NCI-H1092 treated with DMSO at 0.1 percent for 48 hours (cell line): ENCODE measurements around the gene MSI1.

Source experiments
- DNase-seq: peaks from one replicate; lab custom pipeline; 2025; lab: John Stamatoyannopoulos, UW

Gene MSI1

DNA sequence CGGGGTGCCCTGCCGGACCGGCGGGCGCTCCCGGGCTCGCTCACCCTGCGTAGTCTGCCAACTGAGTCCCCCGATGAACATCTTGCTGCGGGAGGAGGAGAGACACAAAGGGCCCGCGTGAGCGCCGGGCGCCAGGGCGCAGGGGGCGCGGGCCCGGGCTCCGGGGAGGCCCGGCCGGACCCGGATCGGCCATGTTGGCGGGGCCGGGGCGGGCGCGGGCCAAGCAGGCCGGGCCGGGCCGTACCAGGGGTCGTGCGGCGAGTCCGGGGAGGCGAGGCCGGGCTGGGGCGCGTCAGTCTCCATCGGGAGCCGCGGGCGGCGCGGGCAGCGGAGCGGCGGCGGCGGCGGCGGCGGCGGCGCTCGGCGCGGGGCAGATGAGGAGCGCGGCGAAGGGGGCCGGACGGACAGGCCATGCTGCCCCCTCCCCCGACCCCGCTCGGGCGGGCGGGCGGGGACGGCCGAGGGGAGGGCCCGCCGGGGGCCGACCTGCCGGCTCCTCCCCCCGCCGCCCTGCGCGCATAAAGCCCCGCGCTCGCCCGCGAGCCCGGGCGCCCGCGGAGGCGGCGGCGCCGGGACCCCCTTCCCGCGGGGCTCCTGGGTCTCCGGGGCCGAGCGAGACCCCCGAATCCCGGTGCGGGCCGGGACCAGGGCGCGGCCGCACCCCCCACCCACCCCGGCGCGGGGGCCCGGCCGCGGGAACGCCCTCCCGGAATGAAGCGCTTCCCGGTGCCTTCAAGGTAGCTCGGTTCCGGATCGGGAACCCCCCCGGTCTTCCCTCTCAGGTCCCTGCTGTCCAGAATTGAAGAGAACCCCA is at the start of gene MSI1:
TSS of gene MSI1 (minus strand) at position 376 of the 814 bp plus-strand sequence. CDS start at position 303, 73 bp downstream.
- no peak for DNase-seq

GRCh38 chr12:120417917-120418580 is 49.1 kb upstream of the MSI1 start:
- DNase-seq: no peak

DNA sequence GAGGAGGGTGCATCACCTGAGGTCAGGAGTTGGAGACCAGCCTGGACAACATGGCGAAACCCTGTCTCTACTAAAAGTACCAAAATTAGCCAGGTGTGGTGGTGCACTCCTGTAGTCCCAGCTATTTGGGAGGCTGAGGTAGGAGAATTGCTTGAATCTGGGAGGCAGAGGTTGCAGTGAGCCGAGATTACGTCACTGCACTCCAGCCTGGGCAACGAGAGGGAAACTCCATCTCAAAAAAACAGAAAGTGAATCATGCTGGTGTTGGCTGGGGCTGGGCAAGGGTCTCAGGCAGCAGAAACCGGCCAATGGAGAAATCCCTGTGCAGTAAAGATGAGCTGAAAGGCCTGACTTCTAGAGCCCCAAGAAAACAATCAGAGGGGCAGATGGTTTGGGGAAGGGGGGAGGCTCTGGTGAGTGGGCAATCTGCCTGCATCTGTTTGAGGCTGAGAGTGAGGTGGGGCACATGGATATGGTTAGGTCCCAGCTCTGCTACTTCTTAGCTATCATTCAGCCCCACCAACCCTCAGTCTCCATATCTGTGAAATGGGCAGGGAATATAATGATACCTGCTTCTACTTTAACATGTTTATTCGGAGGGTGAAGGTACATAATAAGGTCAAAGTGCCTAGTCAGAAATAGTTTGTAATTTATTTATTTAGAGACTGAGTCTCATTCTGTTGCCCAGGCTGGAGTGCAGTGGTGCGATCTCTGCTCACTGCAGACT is 47.7 kb upstream of the MSI1 start:
- no peak for DNase-seq

DNA sequence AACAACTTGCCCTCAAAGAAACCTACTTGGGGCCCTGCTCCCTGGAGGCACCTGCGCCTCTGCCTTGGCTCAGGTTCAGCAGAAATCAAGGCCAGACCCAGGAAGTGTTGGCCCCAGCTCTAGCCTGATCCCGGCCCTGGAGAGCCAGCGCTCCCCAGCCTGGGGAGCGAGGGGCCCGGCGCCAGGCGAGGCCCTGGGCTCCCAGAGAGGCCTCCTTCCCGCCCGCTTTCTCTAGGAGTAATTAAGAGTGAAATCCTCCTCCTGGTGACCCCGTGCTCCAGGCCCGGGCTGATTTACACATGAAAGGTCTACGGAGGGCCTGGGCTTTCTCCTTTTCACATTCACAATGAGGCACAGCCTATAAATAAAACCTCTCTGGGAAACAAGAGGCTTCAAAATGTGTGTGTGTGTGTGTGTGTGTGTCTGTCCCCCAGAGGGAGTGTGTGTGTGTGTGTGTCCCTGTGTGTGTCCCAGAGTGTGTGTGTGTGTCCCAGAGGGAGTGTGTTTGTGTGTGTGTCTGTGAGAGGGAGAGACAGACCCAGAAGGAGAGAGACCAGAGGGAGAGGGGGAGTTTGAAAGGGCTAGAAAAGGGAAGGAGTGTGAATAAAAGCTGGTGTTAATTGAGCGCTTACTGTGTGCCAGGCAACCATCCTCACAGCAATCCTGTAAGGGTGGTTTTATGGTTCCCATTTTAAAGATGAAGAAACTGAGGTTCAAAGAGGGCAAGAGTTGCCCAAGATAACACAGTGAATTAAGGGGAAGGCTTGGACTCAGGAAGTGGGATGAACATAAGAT is 45.1 kb upstream of the MSI1 start:
- peak; percentile 54 for DNase-seq

- no peak for DNase-seq
Observed at GRCh38 chr12:120412421-120412820, 43.5 kb upstream of the MSI1 start.

GRCh38 chr12:120408771-120409170 is 39.8 kb upstream of the MSI1 start:
- no peak for DNase-seq

DNA sequence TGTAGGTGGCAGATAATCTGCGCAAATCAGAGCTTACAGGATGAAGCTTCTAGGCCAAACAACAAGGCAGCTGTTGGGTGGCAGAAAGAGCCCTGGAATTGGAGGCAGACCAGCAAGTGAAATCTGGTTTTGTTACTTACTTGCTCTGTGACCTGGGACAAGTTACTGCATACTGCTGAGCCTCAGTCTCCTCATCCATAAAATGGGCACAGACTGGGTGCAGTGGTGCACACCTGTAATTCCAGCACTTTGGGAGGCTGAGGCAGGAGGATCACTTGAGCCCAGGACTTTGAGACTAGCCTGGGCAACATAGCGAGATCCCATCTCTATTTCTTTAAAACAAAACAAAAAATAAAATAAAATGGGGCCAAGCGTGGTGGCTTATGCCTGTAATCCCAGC is 37.6 kb upstream of the MSI1 start:
- DNase-seq: no peak

DNA sequence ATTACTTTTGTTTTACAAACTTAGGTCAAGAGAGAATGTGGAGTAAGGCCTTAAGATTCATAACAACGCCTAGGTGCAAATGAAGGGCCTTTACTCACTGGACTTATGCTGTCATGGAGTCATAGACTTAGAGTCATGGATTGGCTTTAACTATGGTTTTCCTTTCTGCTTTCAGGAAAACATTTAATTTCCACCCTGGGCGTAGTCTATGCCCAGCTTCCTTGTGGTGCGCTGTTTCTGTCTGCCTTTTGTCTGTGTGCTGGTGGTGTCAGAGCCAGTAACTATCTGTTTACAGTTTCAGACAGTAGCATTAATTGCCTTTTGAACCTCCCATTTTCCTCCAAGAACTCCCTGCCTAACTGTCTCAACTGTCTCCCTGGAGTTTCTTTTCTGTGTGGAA is 37.1 kb upstream of the MSI1 start:
- no peak for DNase-seq

DNA sequence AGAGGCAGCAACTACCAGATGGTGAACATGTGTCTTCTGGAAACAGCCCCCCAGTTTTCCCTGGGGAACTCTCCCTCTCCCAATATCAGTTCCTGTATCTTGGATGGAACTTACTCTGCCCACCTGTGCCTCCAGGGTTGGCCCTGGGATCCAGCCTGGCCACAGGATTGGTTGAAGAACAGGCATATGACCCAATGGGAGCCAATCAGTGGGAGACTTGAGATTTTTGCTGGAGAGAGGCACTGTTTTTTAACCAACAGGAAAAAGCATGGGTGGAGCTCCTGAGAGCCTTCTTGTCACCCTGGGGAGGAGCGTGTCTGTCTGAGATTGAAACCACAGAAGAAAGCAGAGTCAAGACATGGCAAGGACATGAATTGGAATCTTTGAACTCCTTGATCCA is 35.3 kb upstream of the MSI1 start:
- DNase-seq: no peak

DNA sequence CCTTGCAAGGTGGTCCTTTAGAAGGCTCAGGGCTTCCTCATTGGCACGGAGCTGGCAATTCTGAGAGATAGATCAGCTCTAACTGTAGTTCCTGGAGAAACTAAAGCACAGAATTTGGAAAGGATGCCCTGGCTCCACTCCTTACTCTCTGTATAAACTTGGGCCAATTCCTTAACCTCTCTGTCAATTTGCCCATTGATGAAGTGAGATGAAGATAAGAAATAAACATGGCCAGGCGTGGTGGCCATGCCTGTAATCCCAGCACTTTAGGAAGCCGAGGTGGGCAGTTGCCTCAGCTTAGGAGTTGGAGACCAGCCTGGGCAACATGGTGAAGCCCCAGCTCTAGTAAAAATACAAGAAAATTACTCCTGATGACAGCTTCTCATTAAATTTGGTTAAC is 34.9 kb upstream of the MSI1 start:
- DNase-seq: no peak

- DNase-seq: no peak
Observed at GRCh38 chr12:120402217-120402616, 33.3 kb upstream of the MSI1 start.

DNA sequence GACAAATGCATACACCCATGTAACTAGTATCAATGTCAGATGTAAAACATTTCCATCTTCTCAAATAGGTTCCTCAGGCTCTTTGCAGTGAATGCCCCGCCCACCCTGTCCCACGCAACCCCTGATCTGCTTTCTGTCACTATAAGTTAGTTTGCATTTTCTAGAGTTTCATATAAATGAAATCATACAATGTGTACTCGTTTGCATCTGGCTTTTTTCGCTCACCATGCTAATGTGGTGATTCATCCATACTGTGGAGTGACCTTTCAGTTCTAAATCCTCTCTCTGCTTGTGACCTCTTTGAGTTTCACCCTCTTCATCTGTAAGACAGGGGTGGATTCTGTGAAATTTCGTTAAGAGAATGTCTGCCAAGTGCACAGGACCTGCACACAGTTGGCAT is 30.6 kb upstream of the MSI1 start:
- no peak for DNase-seq

- DNase-seq: peak; percentile 7
Observed at GRCh38 chr12:120397824-120398540, 29.0 kb upstream of the MSI1 start.

DNA sequence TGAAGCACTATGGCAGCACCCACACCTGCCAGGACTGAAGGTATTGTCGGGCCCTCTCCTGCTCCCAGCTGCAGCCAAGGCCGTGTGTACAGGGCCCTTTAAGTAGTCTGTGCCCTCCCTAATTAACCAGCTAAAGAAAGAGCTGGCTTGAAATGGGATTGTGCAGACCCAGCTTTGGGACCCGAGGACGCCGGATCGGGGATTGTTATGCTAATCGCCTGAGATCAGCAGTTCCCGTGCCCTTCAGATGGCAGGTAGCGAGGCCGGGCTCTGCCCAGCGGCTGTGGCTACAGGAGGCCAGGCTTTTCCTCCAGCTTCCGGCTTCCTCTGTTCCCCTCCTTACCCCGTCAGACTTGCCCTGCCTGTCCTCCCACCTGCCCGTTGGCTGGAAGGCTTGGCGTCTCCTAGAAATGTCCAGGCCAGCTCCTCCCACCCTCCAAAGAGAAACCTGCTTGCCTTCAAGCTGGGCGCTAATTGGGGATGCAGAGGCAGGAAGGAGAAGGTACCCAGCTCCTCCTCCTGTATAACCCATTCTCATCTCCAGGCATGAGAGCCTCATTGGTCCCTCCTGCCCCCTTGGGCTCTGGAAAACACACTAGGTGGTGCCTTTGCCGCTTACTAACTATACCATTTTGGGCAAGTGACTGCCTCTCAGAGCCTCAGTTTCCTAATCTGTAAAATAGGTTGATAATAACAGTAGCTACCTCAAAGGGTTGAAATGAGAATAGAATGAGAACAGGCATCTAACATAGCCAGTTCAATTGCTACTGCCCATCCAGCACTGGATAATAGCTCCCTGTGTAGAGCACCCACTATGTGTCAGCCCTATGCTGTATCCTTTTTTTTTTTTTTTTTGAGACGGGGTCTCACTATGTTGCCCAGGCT is 25.8 kb upstream of the MSI1 start:
- peak; percentile 31 for DNase-seq

DNA sequence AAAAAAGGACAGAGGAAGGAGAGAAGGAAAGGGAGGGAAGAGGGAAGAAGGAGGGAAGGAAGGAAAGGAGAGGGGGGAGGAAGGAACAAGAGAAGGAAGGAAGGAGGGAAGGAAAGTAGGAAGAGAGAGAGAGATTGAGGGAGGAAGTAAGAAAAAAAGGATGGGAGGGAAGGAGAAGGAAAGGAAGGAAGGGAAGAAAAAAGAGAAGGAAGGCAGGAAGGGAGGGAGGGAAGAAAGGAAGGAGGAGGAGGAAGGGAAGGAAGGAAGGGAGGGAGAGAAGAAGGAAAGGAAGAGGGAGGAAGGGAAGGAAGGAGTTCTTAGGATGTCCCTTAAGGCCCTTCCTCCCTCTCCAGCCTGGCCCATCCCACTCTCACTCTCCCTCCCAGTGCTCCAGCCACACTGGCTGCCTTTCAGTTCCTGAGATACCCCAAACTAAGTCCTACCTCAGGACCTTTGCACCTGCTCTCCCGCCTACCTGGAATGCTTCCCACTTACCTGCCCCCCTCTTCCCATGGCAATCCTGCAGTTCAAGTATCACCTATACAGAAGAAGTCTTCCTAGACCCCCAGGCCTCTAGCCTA is 21.7 kb upstream of the MSI1 start:
- no peak for DNase-seq

- DNase-seq: peak; percentile 58
Observed at GRCh38 chr12:120388691-120389481, 19.9 kb upstream of the MSI1 start.

- DNase-seq: no peak
Observed at GRCh38 chr12:120381752-120382419, 12.9 kb upstream of the MSI1 start.

- DNase-seq: no peak
Observed at GRCh38 chr12:120378036-120378435, 9.1 kb upstream of the MSI1 start.

DNA sequence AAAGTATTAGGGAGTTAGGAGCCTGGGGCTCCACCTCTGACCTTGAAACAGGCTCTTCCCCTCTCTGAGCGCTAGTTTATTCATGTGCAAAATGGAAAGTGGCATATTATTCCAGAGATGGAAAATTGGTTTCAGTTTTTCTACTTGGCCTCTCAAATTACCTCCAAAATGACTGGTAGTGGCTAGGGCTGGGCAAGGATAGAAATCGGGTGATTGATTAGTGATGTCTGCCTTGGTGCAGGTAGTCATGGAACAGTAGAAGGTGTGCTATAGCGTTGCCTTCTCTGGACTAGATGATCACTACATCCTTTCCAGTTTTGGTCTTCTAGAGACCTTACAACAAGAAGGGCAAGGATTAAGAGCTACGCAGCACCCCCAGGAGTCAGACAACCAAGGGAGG is 8.6 kb upstream of the MSI1 start:
- DNase-seq: no peak
